ENCODE data around the gene GAL3ST3. TPM values are rescaled to one million over a fixed set of nuclear protein-coding genes. Genes with fewer than 3 reads are reported as not detected.

GAL3ST3 gene
- total RNA-seq, 2 experiments from 2014 or later, result not detected

- H3K27ac Mint-ChIP-seq, result peak within 1 kb of the TSS; percentile 98
- peak within 1 kb of the TSS; percentile 96 for H3K4me3 Mint-ChIP-seq
- peak; percentile 95 for ATAC-seq
Observed at GRCh38 chr11:66001942-66002647, 46.9 kb downstream of the GAL3ST3 start, which contains the start of the genes BANF1 and EIF1AD. Gene BANF1 (plus strand): TSS chr11:66002503. CDS start chr11:66003251, 748 bp downstream. Gene EIF1AD (minus strand): TSS chr11:66002157. CDS start chr11:66000389, 1,768 bp downstream.

DNA sequence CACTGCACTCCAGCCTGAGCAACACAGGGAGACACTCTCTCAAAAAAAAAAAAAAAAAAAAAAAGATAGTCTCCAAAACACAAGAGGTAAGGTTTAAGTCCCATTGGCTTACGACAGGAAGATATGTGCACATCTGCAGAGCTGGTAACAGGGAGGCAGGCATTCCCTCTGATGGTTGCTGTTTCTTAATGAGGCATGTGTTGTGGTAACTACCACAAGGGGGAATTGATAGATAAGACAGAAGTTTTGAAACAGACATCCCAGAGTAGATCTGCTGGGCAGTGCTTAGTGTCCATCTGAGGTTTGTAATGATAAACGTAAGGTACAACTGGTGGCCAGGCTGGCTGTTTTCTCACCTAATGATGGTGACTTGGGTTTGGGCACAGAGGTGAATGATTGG, 51.7 kb downstream of the GAL3ST3 start:
- ATAC-seq (no peak), DNase-seq (no peak)
- peaks cover 53% of the 10 kb centered on the region for H3K36me3 Mint-ChIP-seq (ENCODE audit: low read depth)
- H3K9me3 Mint-ChIP-seq (ENCODE audit: insufficient read depth), result no peaks in the 10 kb centered on the region
- no peak overlapping the region for H3K27ac Mint-ChIP-seq
- no peak overlapping the region for H3K4me3 Mint-ChIP-seq
- ChIA-PET POLR2A (no interaction called here), CTCF (no interaction called here)
- peaks cover 28% of the 10 kb centered on the region for H3K4me1 Mint-ChIP-seq (ENCODE audit: low read depth)
- H3K27me3 Mint-ChIP-seq (ENCODE audit: low read depth), result no peaks in the 10 kb centered on the region

More at GRCh38 chr11:66001942-66002647, 46.9 kb downstream of the GAL3ST3 start, which contains the start of the genes BANF1 and EIF1AD:
- ChIA-PET CTCF (interaction anchor here (0.7 to 1.5 kb wide), 12 partner anchors 10 to 297 kb away, joined by 3 to 15 read pairs (median 4); partner anchors contain the start of genes CCDC85B, FIBP, MUS81 and SF3B2), POLR2A (interaction anchor here (0.6 to 1.9 kb wide), 25 partner anchors 10 to 502 kb away, joined by 3 to 9 read pairs (median 4); partner anchors contain the start of genes CCDC85B, CST6, FIBP and KAT5)
- H3K9me3 Mint-ChIP-seq (ENCODE audit: insufficient read depth), result no peaks in the 10 kb centered on the region
- no peaks in the 10 kb centered on the region for H3K27me3 Mint-ChIP-seq (ENCODE audit: low read depth)
- peaks cover 69% of the 10 kb centered on the region for H3K36me3 Mint-ChIP-seq (ENCODE audit: low read depth)
- H3K4me1 Mint-ChIP-seq (ENCODE audit: low read depth), result peaks cover 46% of the 10 kb centered on the region
- peak; percentile 97 for DNase-seq

DNA sequence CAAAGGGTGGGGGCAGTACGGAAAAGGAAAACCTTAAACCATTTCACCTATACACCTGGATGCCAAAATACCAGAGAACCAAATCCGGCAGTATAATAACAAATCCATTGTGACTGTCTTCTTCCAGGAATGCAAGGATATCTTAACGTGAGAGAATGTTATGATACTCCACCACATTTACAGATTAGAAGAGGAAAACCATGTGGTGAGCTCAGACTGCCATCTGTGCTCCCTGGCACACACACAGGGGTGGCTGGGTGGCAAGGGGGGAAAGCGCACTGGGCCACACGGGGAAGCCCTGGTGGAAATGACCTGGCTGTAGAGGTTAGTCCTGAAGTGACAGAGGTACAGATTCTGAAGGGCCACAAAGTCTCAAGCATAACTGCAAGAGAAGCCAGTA, 56.9 kb downstream of the GAL3ST3 start:
- ATAC-seq (no peak), DNase-seq (no peak)
- Mint-ChIP-seq H3K27me3 (ENCODE audit: low read depth) (no peaks in the 10 kb centered on the region), H3K27ac (no peak overlapping the region), H3K9me3 (ENCODE audit: insufficient read depth) (no peaks in the 10 kb centered on the region), H3K4me3 (no peak overlapping the region), H3K36me3 (ENCODE audit: low read depth) (peaks cover 22% of the 10 kb centered on the region), H3K4me1 (ENCODE audit: low read depth) (peaks cover 9% of the 10 kb centered on the region)
- ChIA-PET POLR2A (interaction anchor here (1.2 kb wide), 1 partner anchor 10 kb away, joined by 4 read pairs; the partner anchor contains the start of genes BANF1 and EIF1AD), CTCF (interaction anchor here (0.9 to 12.2 kb wide), 7 partner anchors 8 to 281 kb away, joined by 3 to 259 read pairs (median 6); partner anchors contain the start of genes BANF1, CCDC85B, EIF1AD and FIBP)

Other genes with a start within 250 kb of the GAL3ST3 start
- 1 to 10 TPM in 1 of 2 experiments, under 1 TPM in 1; 0.44 to 1.6 TPM for gene SNX32, start 215.2 kb downstream of the GAL3ST3 start, total RNA-seq
- gene CFL1, start 191.0 kb downstream of the GAL3ST3 start, total RNA-seq, result 1,000 to 10,000 TPM; 2,110 to 2,145 TPM
- 100 to 1,000 TPM; 106 to 111 TPM for gene MUS81, start 188.7 kb downstream of the GAL3ST3 start, total RNA-seq
- 1 to 10 TPM; 4.8 to 5.0 TPM for gene EFEMP2, start 176.4 kb downstream of the GAL3ST3 start, total RNA-seq
- gene CTSW, start 169.3 kb downstream of the GAL3ST3 start, total RNA-seq, result 100 to 1,000 TPM; 381 to 413 TPM
- 10 to 100 TPM; 80.4 to 89.0 TPM for gene FIBP, start 160.7 kb downstream of the GAL3ST3 start, total RNA-seq
- 10 to 100 TPM; 82.6 to 84.0 TPM for gene CCDC85B, start 158.5 kb downstream of the GAL3ST3 start, total RNA-seq
- 1 to 10 TPM; 2.3 to 3.8 TPM for gene FOSL1, start 148.8 kb downstream of the GAL3ST3 start, total RNA-seq
- gene C11orf68, start 130.1 kb downstream of the GAL3ST3 start, total RNA-seq, result 10 to 100 TPM; 28.4 to 28.5 TPM
- 100 to 1,000 TPM; 219 to 240 TPM for gene DRAP1, start 129.7 kb downstream of the GAL3ST3 start, total RNA-seq
- not detected for gene TSGA10IP, start 103.7 kb downstream of the GAL3ST3 start, total RNA-seq
- gene SART1, start 87.4 kb downstream of the GAL3ST3 start, total RNA-seq, result 10 to 100 TPM; 88.0 to 90.3 TPM
- gene EIF1AD, start 47.0 kb downstream of the GAL3ST3 start, total RNA-seq, result 10 to 100 TPM; 53.5 to 54.2 TPM
- gene BANF1, start 46.7 kb downstream of the GAL3ST3 start, total RNA-seq, result 100 to 1,000 TPM; 290 to 298 TPM
- gene CST6, start 37.2 kb downstream of the GAL3ST3 start, total RNA-seq, result not detected
- gene CATSPER1, start 22.7 kb downstream of the GAL3ST3 start, total RNA-seq, result not detected
- 100 to 1,000 TPM; 241 to 253 TPM for gene SF3B2, start 3.2 kb upstream of the GAL3ST3 start, total RNA-seq
- 10 to 100 TPM; 84.6 to 91.6 TPM for gene PACS1, start 21.1 kb upstream of the GAL3ST3 start, total RNA-seq
- gene KLC2, start 208.5 kb upstream of the GAL3ST3 start, total RNA-seq, result 10 to 100 TPM; 53.5 to 59.8 TPM
- 100 to 1,000 TPM; 160 to 170 TPM for gene RAB1B, start 219.5 kb upstream of the GAL3ST3 start, total RNA-seq
- 1 to 10 TPM; 2.7 to 3.6 TPM for gene CNIH2, start 229.0 kb upstream of the GAL3ST3 start, total RNA-seq
- 10 to 100 TPM; 46.6 to 58.6 TPM for gene YIF1A, start 240.0 kb upstream of the GAL3ST3 start, total RNA-seq
- not detected for gene TMEM151A, start 242.7 kb upstream of the GAL3ST3 start, total RNA-seq